Body of pancreas (tissue), 4 donors: ENCODE results near the gene DMBX1.

Source experiments
- CTCF ChIP-seq, 7 experiments: fragments of 450-650 bp in 4 of 7; fragments of 200-600 bp in 3 of 7; sonication (generic) in 3 of 7; IDR thresholded peaks; one replicate each; pipeline ENCODE4 v1.5.1; 2016 to 2019; ENCODE audit warnings: antibody characterized with exemption in 7 of 7
- POLR2A ChIP-seq, 3 donors: fragments of 450-650 bp; IDR thresholded peaks; one replicate each; pipeline ENCODE4 v1.6.1; 2016; ENCODE audit warnings: antibody characterized with exemption in 3 of 3, mild to moderate bottlenecking in 2 of 3

DNA sequence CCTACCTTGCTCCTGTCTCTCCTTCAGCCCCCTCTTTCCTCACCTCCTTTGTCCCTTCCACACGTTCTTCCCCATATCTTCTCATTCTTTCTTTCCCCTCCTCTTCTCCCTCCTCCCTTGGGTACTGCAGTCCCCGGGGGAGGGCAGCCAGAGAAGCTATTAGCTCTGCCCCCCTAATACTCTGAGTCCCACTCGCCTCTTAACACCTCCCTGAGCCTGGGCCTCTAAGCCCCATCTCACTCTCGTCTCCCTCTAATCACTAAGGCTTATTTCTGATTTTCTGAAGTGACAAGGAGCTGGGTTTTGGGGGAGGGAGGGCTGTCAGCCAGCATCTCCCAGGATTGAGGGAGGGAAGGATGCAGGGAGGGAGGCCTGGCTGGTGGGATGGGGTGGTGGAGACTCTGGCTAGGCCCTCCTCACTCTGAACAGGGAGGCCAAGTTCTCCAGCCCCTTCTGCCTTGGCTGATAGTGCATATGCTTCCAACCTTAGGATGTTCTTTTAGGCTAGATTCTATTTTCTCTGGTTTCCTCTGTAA lies 25.6 kb upstream of the DMBX1 start:
- TF ChIP-seq POLR2A (IDR thresholded peaks at IDR 0.05): no peak
- no peak for TF ChIP-seq CTCF (IDR thresholded peaks at IDR 0.05)
